ENCODE data around the gene SHH. TPM values are rescaled to one million over a fixed set of nuclear protein-coding genes. Genes with fewer than 3 reads are reported as not detected.

SHH gene
- total and polyA plus RNA-seq, 2 of the 13 experiments (the other 11 are each of a cell fraction or from before 2014, with no cell fraction given) = 1.9 to 3.4 TPM

- no peaks in the 10 kb centered on the region for H3K4me1 ChIP-seq (ENCODE audit: insufficient read depth, low read length)
- H3K79me2 ChIP-seq (ENCODE audit: insufficient read depth, low read length) = peaks cover 84% of the 10 kb centered on the region
- in situ Hi-C loops (cut with HindIII; ENCODE audit: extremely low pct_ligation_motif_present, low pct_unique_long_range_greater_than_20kb) = loop anchor here (25.0 kb wide), 1 partner anchor 364 kb away; no protein-coding TSS in a partner anchor
- no peak overlapping the region for H3K9ac ChIP-seq (ENCODE audit: insufficient read depth, low read depth, low read length)
- peaks cover 19% of the 10 kb centered on the region for H4K20me1 ChIP-seq (ENCODE audit: insufficient read depth, low read length)
- intact Hi-C loops (cut with micrococcal nuclease; ENCODE audit: unreplicated experiment) = no loop called here
- POLR2A ChIA-PET = no interaction called here
- DNase-seq (ENCODE audit: low spot score) (no peak), FAIRE-seq (no peak), ATAC-seq (no peak)
- WGBS (ENCODE audit: low lambda C conversion rate) = 95% methylated on average over 4 of the region's 4 CpGs
- TF ChIP-seq ZFP36L2 (CRISPR knock-in tag; IDR thresholded peaks at IDR 0.05) = no peak
- no peak for TF ChIP-seq SRY (CRISPR knock-in tag; IDR thresholded peaks at IDR 0.05)
- TF ChIP-seq, protein P1, sequence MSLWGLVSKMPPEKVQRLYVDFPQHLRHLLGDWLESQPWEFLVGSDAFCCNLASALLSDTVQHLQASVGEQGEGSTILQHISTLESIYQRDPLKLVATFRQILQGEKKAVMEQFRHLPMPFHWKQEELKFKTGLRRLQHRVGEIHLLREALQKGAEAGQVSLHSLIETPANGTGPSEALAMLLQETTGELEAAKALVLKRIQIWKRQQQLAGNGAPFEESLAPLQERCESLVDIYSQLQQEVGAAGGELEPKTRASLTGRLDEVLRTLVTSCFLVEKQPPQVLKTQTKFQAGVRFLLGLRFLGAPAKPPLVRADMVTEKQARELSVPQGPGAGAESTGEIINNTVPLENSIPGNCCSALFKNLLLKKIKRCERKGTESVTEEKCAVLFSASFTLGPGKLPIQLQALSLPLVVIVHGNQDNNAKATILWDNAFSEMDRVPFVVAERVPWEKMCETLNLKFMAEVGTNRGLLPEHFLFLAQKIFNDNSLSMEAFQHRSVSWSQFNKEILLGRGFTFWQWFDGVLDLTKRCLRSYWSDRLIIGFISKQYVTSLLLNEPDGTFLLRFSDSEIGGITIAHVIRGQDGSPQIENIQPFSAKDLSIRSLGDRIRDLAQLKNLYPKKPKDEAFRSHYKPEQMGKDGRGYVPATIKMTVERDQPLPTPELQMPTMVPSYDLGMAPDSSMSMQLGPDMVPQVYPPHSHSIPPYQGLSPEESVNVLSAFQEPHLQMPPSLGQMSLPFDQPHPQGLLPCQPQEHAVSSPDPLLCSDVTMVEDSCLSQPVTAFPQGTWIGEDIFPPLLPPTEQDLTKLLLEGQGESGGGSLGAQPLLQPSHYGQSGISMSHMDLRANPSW (CRISPR knock-in tag; IDR thresholded peaks at IDR 0.05; ENCODE audit: borderline replicate concordance) = no peak
- TF ChIP-seq ZNF235 (CRISPR knock-in tag; IDR thresholded peaks at IDR 0.05; ENCODE audit: borderline replicate concordance) = no peak
- TF ChIP-seq ZNF251 (CRISPR knock-in tag; IDR thresholded peaks at IDR 0.05) = no peak
- no peak for TF ChIP-seq NCOA5 (CRISPR knock-in tag; IDR thresholded peaks at IDR 0.05)
- TF ChIP-seq, protein P2, sequence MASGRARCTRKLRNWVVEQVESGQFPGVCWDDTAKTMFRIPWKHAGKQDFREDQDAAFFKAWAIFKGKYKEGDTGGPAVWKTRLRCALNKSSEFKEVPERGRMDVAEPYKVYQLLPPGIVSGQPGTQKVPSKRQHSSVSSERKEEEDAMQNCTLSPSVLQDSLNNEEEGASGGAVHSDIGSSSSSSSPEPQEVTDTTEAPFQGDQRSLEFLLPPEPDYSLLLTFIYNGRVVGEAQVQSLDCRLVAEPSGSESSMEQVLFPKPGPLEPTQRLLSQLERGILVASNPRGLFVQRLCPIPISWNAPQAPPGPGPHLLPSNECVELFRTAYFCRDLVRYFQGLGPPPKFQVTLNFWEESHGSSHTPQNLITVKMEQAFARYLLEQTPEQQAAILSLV (CRISPR knock-in tag; IDR thresholded peaks at IDR 0.05; ENCODE audit: borderline replicate concordance) = no peak
- no peak for TF ChIP-seq ZZZ3 (CRISPR knock-in tag; IDR thresholded peaks at IDR 0.05; ENCODE audit: borderline replicate concordance)
- TF ChIP-seq NFIB (CRISPR knock-in tag; IDR thresholded peaks at IDR 0.05; ENCODE audit: borderline replicate concordance) = no peak
- TF ChIP-seq ZNF720 (CRISPR knock-in tag; IDR thresholded peaks at IDR 0.05) = no peak
- TF ChIP-seq, protein P3, sequence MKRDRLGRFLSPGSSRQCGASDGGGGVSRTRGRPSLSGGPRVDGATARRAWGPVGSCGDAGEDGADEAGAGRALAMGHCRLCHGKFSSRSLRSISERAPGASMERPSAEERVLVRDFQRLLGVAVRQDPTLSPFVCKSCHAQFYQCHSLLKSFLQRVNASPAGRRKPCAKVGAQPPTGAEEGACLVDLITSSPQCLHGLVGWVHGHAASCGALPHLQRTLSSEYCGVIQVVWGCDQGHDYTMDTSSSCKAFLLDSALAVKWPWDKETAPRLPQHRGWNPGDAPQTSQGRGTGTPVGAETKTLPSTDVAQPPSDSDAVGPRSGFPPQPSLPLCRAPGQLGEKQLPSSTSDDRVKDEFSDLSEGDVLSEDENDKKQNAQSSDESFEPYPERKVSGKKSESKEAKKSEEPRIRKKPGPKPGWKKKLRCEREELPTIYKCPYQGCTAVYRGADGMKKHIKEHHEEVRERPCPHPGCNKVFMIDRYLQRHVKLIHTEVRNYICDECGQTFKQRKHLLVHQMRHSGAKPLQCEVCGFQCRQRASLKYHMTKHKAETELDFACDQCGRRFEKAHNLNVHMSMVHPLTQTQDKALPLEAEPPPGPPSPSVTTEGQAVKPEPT (CRISPR knock-in tag; IDR thresholded peaks at IDR 0.05; ENCODE audit: low read depth) = no peak
- TF ChIP-seq ZNF414 (CRISPR knock-in tag; IDR thresholded peaks at IDR 0.05) = no peak
- no peak overlapping the region for H3K4me2 ChIP-seq (ENCODE audit: low read depth, low read length)
- H3K27me3 ChIP-seq (ENCODE audit: control insufficient read depth in 1 of 2, insufficient read depth in 2 of 2, low read length in 2 of 2) = no peaks in the 10 kb centered on the region
- CTCF ChIA-PET (ENCODE audit: low intra/inter-chr PET ratio, low total read pairs) = no interaction called here
- no peak overlapping the region for H3K4me3 ChIP-seq (replicated peaks in 1 of 3; ENCODE audit: insufficient read depth in 1 of 3, low read depth in 2 of 3, low read length in 3 of 3)
- H3K9me3 ChIP-seq (ENCODE audit: low read length) = no peaks in the 10 kb centered on the region
- H3K27ac ChIP-seq (ENCODE audit: extremely low read length, insufficient read depth, low read length) = no peak overlapping the region
- no TSS peak for BruUV-seq (replicated peaks)
- peaks cover 9 to 56% of the 10 kb centered on the region in 2 experiments for H3K36me3 ChIP-seq (replicated peaks in 1 of 2; ENCODE audit: control insufficient read depth in 1 of 2, insufficient read depth in 2 of 2, low read length in 2 of 2)
- no peak overlapping the region for H2AFZ ChIP-seq (ENCODE audit: low read length)
Observed at GRCh38 chr7:155751409-155751808, 60.9 kb downstream of the SHH start.

Data from HepG2 (cell line).